SK-N-MC (cell line): ENCODE results near the gene CLASRP.

Experiments used
- EZH2 ChIP-seq: fragments of 200-600 bp; sonication (generic); IDR thresholded peaks from one replicate; pipeline ENCODE4 v1.6.1; 2017; ENCODE audit warnings: antibody characterized with exemption
- POLR2AphosphoS5 ChIP-seq: IDR thresholded peaks from 2 replicates; pipeline ENCODE4 v1.6.1; 2012; ENCODE audit warnings: mild to moderate bottlenecking, low read depth, low read length, borderline replicate concordance

- no peak for TF ChIP-seq EZH2
- no peak for TF ChIP-seq POLR2AphosphoS5
Observed at GRCh38 chr19:45094137-45094536, 55.3 kb downstream of the CLASRP start.
